H1 (cell line): ENCODE data around the gene RILPL2. TPM values are rescaled to one million over a fixed set of nuclear protein-coding genes. Genes with fewer than 3 reads are reported as not detected.

ENCODE experiments used
- CTCF ChIA-PET: fragments of 300-600 bp; sonication (Branson Sonifier 250); formaldehyde crosslinking; loops from one replicate; lab custom pipeline; 2021; ENCODE audit not compliant: partially characterized antibody; lab: Charles Lee
- POLR2A ChIA-PET: fragments of 300-600 bp; sonication (Branson Sonifier 250); formaldehyde crosslinking; loops from one replicate; lab custom pipeline; 2021; ENCODE audit warnings: inconsistent platforms; ENCODE audit not compliant: partially characterized antibody; lab: Charles Lee
- DNase-seq, 2 experiments: peaks; one replicate each; pipeline versions ENCODE4 v3.0.0 to v3.0.0-alpha.2; 2010 to 2022; ENCODE audit warnings: low spot score in 2 of 2, low read depth in 1 of 2, mixed read lengths in 1 of 2
- FAIRE-seq: peaks from 2 replicates; lab custom pipeline; 2011; peaks lifted over from hg19 to GRCh38; lab: Jason Lieb, UNC
- H2AFZ ChIP-seq: 2 replicates; pipeline ENCODE4 v1.8.1; 2012; ENCODE audit warnings: low read length, inconsistent platforms
- H2AK5ac ChIP-seq: 2 replicates; pipeline ENCODE4 v1.6.1; 2013; ENCODE audit warnings: low read depth, low read length
- H2BK120ac ChIP-seq: replicated peaks from 2 replicates; pipeline ENCODE3; 2013; ENCODE audit warnings: low read depth, low read length, inconsistent platforms
- H2BK12ac ChIP-seq: 2 replicates; pipeline ENCODE4 v1.6.1; 2013; ENCODE audit warnings: low read depth, low read length
- H2BK15ac ChIP-seq: 2 replicates; pipeline ENCODE4 v1.6.1; 2013; ENCODE audit warnings: low read length
- H2BK20ac ChIP-seq: 2 replicates; pipeline ENCODE4 v1.6.1; 2013; ENCODE audit warnings: low read length
- H2BK5ac ChIP-seq: 2 replicates; pipeline ENCODE4 v1.6.1; 2013; ENCODE audit warnings: low read depth, low read length
- H3K14ac ChIP-seq: 2 replicates; pipeline ENCODE4 v1.6.1; 2013; ENCODE audit warnings: inconsistent platforms; ENCODE audit not compliant: insufficient read length
- H3K18ac ChIP-seq: 2 replicates; pipeline ENCODE4 v1.6.1; 2013; ENCODE audit warnings: low read length; ENCODE audit errors: extremely low read depth
- H3K23ac ChIP-seq: 2 replicates; pipeline ENCODE4 v1.6.1; 2013; ENCODE audit warnings: inconsistent platforms; ENCODE audit not compliant: insufficient read length
- H3K23me2 ChIP-seq: 2 replicates; pipeline ENCODE4 v1.6.1; 2013; ENCODE audit warnings: low read depth, low read length
- H3K27ac ChIP-seq: 2 replicates; pipeline ENCODE4 v1.6.1; 2011; ENCODE audit warnings: low read depth, low read length, inconsistent platforms
- H3K27me3 ChIP-seq, 4 experiments: replicated peaks in 1 of 4; 1 replicate in 1 of 4; 2 replicates in 3 of 4; pipeline versions ENCODE4 v1.6.1 to v1.8.1; 2011 to 2013; ENCODE audit warnings: low read length in 3 of 4, mild to moderate bottlenecking in 3 of 4, inconsistent platforms in 2 of 4, mixed read lengths in 2 of 4, moderate library complexity in 1 of 4; ENCODE audit not compliant: control insufficient read depth in 3 of 4, insufficient read depth in 3 of 4; ENCODE audit errors: extremely low read depth in 1 of 4
- H3K36me3 ChIP-seq, 4 experiments: 2 replicates each; pipeline versions ENCODE4 v1.6.1 to v1.8.1; 2011 to 2013; ENCODE audit warnings: mild to moderate bottlenecking in 4 of 4, low read length in 3 of 4, moderate library complexity in 2 of 4, control low read depth in 1 of 4, inconsistent platforms in 1 of 4; ENCODE audit not compliant: insufficient read depth in 4 of 4, control insufficient read depth in 2 of 4
- H3K4ac ChIP-seq: replicated peaks from 2 replicates; pipeline ENCODE3; 2013; ENCODE audit warnings: low read length, low read depth, mixed read lengths, inconsistent platforms; ENCODE audit not compliant: insufficient read length
- H3K4me1 ChIP-seq, 4 experiments: replicated peaks in 1 of 4; 1 replicate in 1 of 4; 2 replicates in 3 of 4; pipeline versions ENCODE4 v1.6.1 to v1.8.1; 2011 to 2013; ENCODE audit warnings: low read length in 3 of 4, inconsistent platforms in 2 of 4, mixed read lengths in 1 of 4; ENCODE audit not compliant: insufficient read depth in 4 of 4, control insufficient read depth in 3 of 4
- H3K4me2 ChIP-seq, 2 experiments: 2 replicates each; pipeline versions ENCODE4 v1.6.1 to v1.8.1; 2011 to 2013; ENCODE audit warnings: low read depth in 2 of 2, low read length in 2 of 2, control low read depth in 1 of 2, inconsistent platforms in 1 of 2, mild to moderate bottlenecking in 1 of 2; ENCODE audit not compliant: insufficient read depth in 1 of 2
- H3K4me3 ChIP-seq, 4 experiments: fragments of 200-600, 300-600 bp in 1 of 4; sonication (generic), shearing (Covaris generic), sonication (Bioruptor Twin) in 1 of 4; 2 replicates each; pipeline versions ENCODE4 v1.5.1 to v1.8.1; 2011 to 2016; ENCODE audit warnings: low read length in 4 of 4, low read depth in 3 of 4, control low read depth in 2 of 4, inconsistent platforms in 2 of 4, mild to moderate bottlenecking in 2 of 4, mixed read lengths in 1 of 4, moderate library complexity in 1 of 4; ENCODE audit not compliant: insufficient read depth in 2 of 4; ENCODE audit errors: extremely low read depth in 1 of 4
- H3K56ac ChIP-seq: replicated peaks from 2 replicates; pipeline ENCODE3; 2013; ENCODE audit warnings: low read depth, mild to moderate bottlenecking, mixed read lengths, low read length, inconsistent platforms; ENCODE audit not compliant: insufficient read length
- H3K79me1 ChIP-seq: 2 replicates; pipeline ENCODE4 v1.6.1; 2013; ENCODE audit warnings: low read depth, low read length, control low read depth
- H3K79me2 ChIP-seq, 2 experiments: 2 replicates each; pipeline versions ENCODE4 v1.6.1 to v1.8.1; 2012 to 2013; ENCODE audit warnings: low read length in 2 of 2, mild to moderate bottlenecking in 2 of 2, inconsistent platforms in 1 of 2; ENCODE audit not compliant: insufficient read depth in 2 of 2, control insufficient read depth in 1 of 2
- H3K9ac ChIP-seq, 4 experiments: replicated peaks in 1 of 4; 1 replicate in 1 of 4; 2 replicates in 3 of 4; pipeline versions ENCODE4 v1.6.1 to v1.8.1; 2011 to 2013; ENCODE audit warnings: low read depth in 3 of 4, low read length in 3 of 4, control low read depth in 2 of 4, mild to moderate bottlenecking in 2 of 4, moderate library complexity in 2 of 4, inconsistent platforms in 1 of 4; ENCODE audit errors: extremely low read depth in 1 of 4
- H3K9me3 ChIP-seq, 2 experiments: 2 replicates each; pipeline versions ENCODE4 v1.6.1 to v1.8.1; 2012 to 2013; ENCODE audit warnings: mild to moderate bottlenecking in 2 of 2, moderate library complexity in 2 of 2, control low read depth in 1 of 2, inconsistent platforms in 1 of 2, low read depth in 1 of 2, low read length in 1 of 2, mixed read lengths in 1 of 2; ENCODE audit not compliant: insufficient read depth in 2 of 2
- H4K20me1 ChIP-seq, 2 experiments: replicated peaks in 1 of 2; 2 replicates each; pipeline versions ENCODE3 to v1.8.1; 2011 to 2013; ENCODE audit warnings: inconsistent platforms in 2 of 2, low read length in 2 of 2, mild to moderate bottlenecking in 1 of 2; ENCODE audit not compliant: insufficient read depth in 2 of 2, control insufficient read depth in 1 of 2
- H4K5ac ChIP-seq: 2 replicates; pipeline ENCODE4 v1.6.1; 2013; ENCODE audit warnings: low read length, low read depth, mixed read lengths, inconsistent platforms; ENCODE audit not compliant: insufficient read length
- H4K8ac ChIP-seq: 2 replicates; pipeline ENCODE4 v1.8.0; 2013; ENCODE audit warnings: mild to moderate bottlenecking, moderate library complexity, low read length, inconsistent platforms; ENCODE audit not compliant: insufficient read depth; ENCODE audit errors: extremely low read depth
- H4K91ac ChIP-seq: replicated peaks from 2 replicates; pipeline ENCODE3; 2013; ENCODE audit warnings: low read length, mixed read lengths, inconsistent platforms; ENCODE audit not compliant: insufficient read length
- ZNF274 ChIP-seq: IDR thresholded peaks from 2 replicates; pipeline ENCODE4 v1.7.0; 2012; ENCODE audit warnings: low read length, borderline replicate concordance; ENCODE audit errors: extremely low read depth
- WGBS, 2 experiments: shearing (Covaris generic) in 1 of 2; methylation state at CpG; one replicate each; pipeline versions ENCODE4 v1.1.6 to v1.1.7; 2013 to 2015; ENCODE audit warnings: low lambda C conversion rate in 2 of 2, mixed read lengths in 2 of 2, inconsistent platforms in 1 of 2, low coverage in 1 of 2, missing lambda C conversion rate in 1 of 2; ENCODE audit not compliant: insufficient replicate concordance in 2 of 2, insufficient coverage in 1 of 2, insufficient read length in 1 of 2; ENCODE audit errors: extremely low coverage in 1 of 2, missing lambda C conversion rate in 1 of 2; 5-methylcytosine and 5-hydroxymethylcytosine counted together
- polyA plus RNA-seq, 7 experiments: library from polyadenylated mRNA; depleted of rRNA in 3 of 7; stranded (reverse) in 5 of 7; unstranded in 2 of 7; fragments of >200 nt in 5 of 7; fragments of 200-250 nt in 2 of 7; gene quantifications; 1 replicate in 5 of 7; 2 replicates in 1 of 7; 4 replicates in 1 of 7; pipeline versions ENCODE4 v1.2.1 to v1.2.3, GENCODE V29; 2011 to 2013; ENCODE audit warnings: missing spikeins in 2 of 7, mixed read lengths in 2 of 7
- total RNA-seq: library from RNA; stranded (reverse); fragmentation: NEBNext Ultra II Directional; extraction: Animal tissue kit (Norgen Biotek cat#: 25700); gene quantifications from 2 replicates; pipeline ENCODE4 v1.2.1, GENCODE V29; 2021

RILPL2 gene
- total and polyA plus RNA-seq, 2 of the 8 experiments (the other 6 are each of a cell fraction or from before 2014, with no cell fraction given): 0.77 to 1.4 TPM

GRCh38 chr12:123442774-123443173, 6.3 kb upstream of the RILPL2 start:
- no peak overlapping the region for H2BK120ac ChIP-seq
- H2BK20ac ChIP-seq: no peak overlapping the region
- no peaks in the 10 kb centered on the region for H4K20me1 ChIP-seq
- no peak overlapping the region for H3K9ac ChIP-seq
- no peaks in the 10 kb centered on the region for H3K79me2 ChIP-seq
- TF ChIP-seq ZNF274: no peak
- no peaks in the 10 kb centered on the region for H3K79me1 ChIP-seq
- H3K9me3 ChIP-seq: no peaks in the 10 kb centered on the region
- no peak overlapping the region for H2BK5ac ChIP-seq
- no peak overlapping the region for H2BK15ac ChIP-seq
- 69% methylated on average over 4 of the region's 4 CpGs; no CpG with 5 or more reads in 1 of the 2 experiments for WGBS, 2 experiments
- no peak overlapping the region for H2AK5ac ChIP-seq
- no peak overlapping the region for H4K8ac ChIP-seq
- no peak overlapping the region for H3K4me2 ChIP-seq
- H3K27me3 ChIP-seq: peaks cover 0 to 3% (median 2%) of the 10 kb centered on the region in 4 experiments; a peak in 3 of 7 replicates
- H2BK12ac ChIP-seq: no peak overlapping the region
- FAIRE-seq (no peak), DNase-seq (no peak)
- no peak overlapping the region for H3K23ac ChIP-seq
- H4K91ac ChIP-seq: no peak overlapping the region
- no peak overlapping the region for H3K56ac ChIP-seq
- peaks cover 0 to 2% (median 0%) of the 10 kb centered on the region in 4 experiments; a peak in 1 of 7 replicates for H3K4me1 ChIP-seq
- H3K4me3 ChIP-seq: no peak overlapping the region
- no peak overlapping the region for H3K14ac ChIP-seq
- no peak overlapping the region for H3K18ac ChIP-seq
- no peaks in the 10 kb centered on the region for H3K23me2 ChIP-seq
- H2AFZ ChIP-seq: no peak overlapping the region
- H4K5ac ChIP-seq: no peak overlapping the region
- no peak overlapping the region for H3K4ac ChIP-seq
- no peak overlapping the region for H3K27ac ChIP-seq
- ChIA-PET CTCF (no interaction called here), POLR2A (no interaction called here)
- H3K36me3 ChIP-seq: no peaks in the 10 kb centered on the region
